Measurements from ENCODE around the gene FOXP1. TPM values are rescaled to one million over a fixed set of nuclear protein-coding genes. Genes with fewer than 3 reads are reported as not detected.
A peak's percentile ranks its signal among the peaks of the same experiment; 100 is the strongest.

The FOXP1 gene
- total and polyA plus RNA-seq, 3 experiments from 2014 or later: 142 to 185 (median 147) TPM

DNA sequence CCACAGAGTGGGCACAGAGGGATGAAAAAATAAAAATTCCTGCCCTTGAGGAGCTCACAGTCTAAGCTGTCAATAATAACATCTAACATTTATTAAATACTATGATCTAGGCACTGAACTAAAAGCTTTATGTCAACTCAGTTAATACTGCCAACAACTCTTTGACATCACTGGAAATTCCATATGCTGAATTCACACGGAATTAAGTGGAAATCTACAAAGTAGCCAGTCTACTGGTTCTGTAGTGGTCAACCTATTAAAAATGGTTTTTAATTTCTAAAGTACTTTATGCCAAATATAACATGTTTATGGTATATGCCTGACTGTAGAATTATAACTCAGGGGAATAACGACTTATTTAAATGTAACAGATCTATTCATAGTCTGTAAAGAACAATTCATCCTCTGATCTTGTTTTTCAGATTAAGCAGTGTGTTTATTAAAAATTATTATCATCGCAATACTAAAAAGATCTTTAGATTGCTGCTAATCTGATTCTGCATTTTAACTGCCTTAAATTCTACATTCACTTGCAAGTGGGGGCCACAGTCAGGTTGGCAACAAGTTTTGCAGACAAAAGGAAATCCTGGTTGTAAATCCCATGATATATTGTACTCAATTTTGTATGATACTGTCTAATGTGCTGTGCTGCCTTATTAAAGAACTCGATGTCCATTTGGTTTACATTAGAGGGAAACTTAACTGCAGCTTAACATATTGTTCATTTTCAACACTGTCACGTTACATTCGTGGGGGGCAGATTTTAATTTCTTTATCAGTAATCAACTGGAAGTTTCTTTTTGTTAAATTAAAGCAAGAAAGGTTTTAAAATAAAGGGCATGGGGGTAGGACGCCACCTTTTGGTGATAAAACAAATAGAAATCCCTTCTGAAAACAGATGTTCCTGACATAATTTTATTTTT, 2.6 kb upstream of the FOXP1 start:
- Histone ChIP-seq H3K9me3 (ENCODE audit: low read length) (no peaks in the 10 kb centered on the region), H3K27ac (ENCODE audit: low read depth, low read length) (no peak overlapping the region), H3K36me3 (ENCODE audit: insufficient read depth, low read length) (no peaks in the 10 kb centered on the region), H3K4me1 (ENCODE audit: insufficient read depth, low read length) (peaks cover 16% of the 10 kb centered on the region), H3K4me3 (ENCODE audit: low read length) (no peak overlapping the region), H3K27me3 (ENCODE audit: insufficient read depth, low read length, poor library complexity, severe bottlenecking) (no peaks in the 10 kb centered on the region)
- peak in 3 of 5 donors; percentile 3 to 64 (median 46) for DNase-seq
- Mint-ChIP-seq H3K27me3 (peaks cover 0 to under 1% of the 10 kb centered on the region in 2 donors), H3K27ac (peak overlapping the region in 7 of 8 donors; percentile 10 to 95 (median 90)), H3K9me3 (no peaks in the 10 kb centered on the region), H3K36me3 (peaks cover 0 to 12% (median 2%) of the 10 kb centered on the region in 3 donors), H3K4me1 (peaks cover 16 to 28% (median 26%) of the 10 kb centered on the region in 3 donors), H3K4me3 (peak overlapping the region in 6 of 7 donors; percentile 2 to 95 (median 64))
- CTCF ChIA-PET: interaction anchor here (0.8 to 7.1 kb wide), 4 partner anchors 12 to 1036 kb away, joined by 3 to 30 read pairs (median 3); no protein-coding TSS in a partner anchor
- POLR2A ChIA-PET: no interaction called here

DNA sequence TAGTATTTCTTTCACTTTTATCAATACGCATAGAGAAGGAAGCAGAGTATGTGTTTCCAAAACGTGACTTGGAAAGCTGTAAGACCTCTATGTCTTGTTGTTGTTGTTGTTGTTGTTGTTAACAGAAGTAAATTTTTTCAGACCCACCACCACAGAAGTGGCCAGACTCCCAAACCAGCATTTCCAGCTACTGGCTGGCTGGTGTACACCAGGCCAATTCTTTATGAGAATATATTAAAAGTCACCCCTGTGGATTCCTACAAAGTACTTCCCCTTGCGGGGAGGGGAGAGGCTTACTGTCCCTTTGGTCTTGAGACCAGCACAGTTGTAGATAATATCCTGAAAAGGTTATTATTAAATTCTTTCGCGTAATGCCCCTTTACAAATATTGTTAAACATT, 1.6 kb upstream of the FOXP1 start:
- CTCF ChIA-PET: interaction anchor here (0.8 to 7.1 kb wide), 3 partner anchors 90 to 1035 kb away, joined by 3 to 30 read pairs (median 3); no protein-coding TSS in a partner anchor
- no peaks in the 10 kb centered on the region for H3K9me3 ChIP-seq (ENCODE audit: low read length)
- H3K36me3 ChIP-seq (ENCODE audit: insufficient read depth, low read length): no peaks in the 10 kb centered on the region
- peak overlapping the region; percentile 81 to 98 (median 95) for H3K4me3 Mint-ChIP-seq
- H3K4me1 Mint-ChIP-seq: peaks cover 22 to 34% (median 33%) of the 10 kb centered on the region in 3 donors
- no peaks in the 10 kb centered on the region for H3K9me3 Mint-ChIP-seq
- no peaks in the 10 kb centered on the region for H3K27me3 ChIP-seq (ENCODE audit: insufficient read depth, low read length, poor library complexity, severe bottlenecking)
- H3K36me3 Mint-ChIP-seq: peaks cover 0 to 12% (median 0%) of the 10 kb centered on the region in 3 donors
- peak in 2 of 5 donors; percentile 5 to 22 for DNase-seq
- H3K4me3 ChIP-seq (ENCODE audit: low read length): peak overlapping the region; percentile 91
- peak overlapping the region; percentile 68 to 98 (median 94) for H3K27ac Mint-ChIP-seq
- peaks cover 26% of the 10 kb centered on the region for H3K4me1 ChIP-seq (ENCODE audit: insufficient read depth, low read length)
- H3K27ac ChIP-seq (ENCODE audit: low read depth, low read length): peak overlapping the region; percentile 78
- H3K27me3 Mint-ChIP-seq: peaks cover 0 to 7% of the 10 kb centered on the region in 2 donors
- POLR2A ChIA-PET: no interaction called here

DNA sequence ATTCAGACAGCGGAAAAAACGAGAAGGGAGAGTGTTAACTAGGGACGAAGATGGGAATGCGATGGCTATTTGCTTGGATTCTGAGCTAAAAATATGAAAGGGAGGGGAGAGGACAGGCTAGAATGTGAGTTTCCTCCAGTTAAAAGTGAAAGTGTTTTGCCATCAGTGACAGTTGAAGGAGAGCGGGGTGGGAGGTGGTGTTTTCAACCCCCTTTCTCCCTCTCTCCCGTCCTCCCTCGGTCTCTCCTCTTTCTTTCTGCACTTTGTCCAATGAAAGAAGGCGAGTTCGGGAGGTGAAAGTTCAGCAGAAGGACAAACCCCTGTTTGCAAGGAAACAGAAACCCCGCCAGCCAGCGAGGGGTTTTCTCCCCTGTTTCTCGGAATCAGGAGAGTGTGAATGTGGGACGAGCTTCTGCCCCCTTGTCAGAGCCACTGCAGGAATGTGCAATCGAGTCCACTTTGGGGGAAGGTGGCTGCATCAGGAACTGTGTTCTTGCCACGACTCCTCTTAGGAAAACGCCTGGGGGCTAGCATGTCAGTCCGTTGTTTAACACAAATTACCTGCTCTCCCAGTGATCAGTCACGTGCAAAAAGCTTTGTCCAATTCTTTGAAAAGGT, 975 bp upstream of the FOXP1 start:
- Histone ChIP-seq H3K9me3 (ENCODE audit: low read length) (no peaks in the 10 kb centered on the region), H3K36me3 (ENCODE audit: insufficient read depth, low read length) (no peaks in the 10 kb centered on the region), H3K4me3 (ENCODE audit: low read length) (peak overlapping the region; percentile 91), H3K27me3 (ENCODE audit: insufficient read depth, low read length, poor library complexity, severe bottlenecking) (no peaks in the 10 kb centered on the region), H3K4me1 (ENCODE audit: insufficient read depth, low read length) (peaks cover 26% of the 10 kb centered on the region), H3K27ac (ENCODE audit: low read depth, low read length) (peak overlapping the region; percentile 78)
- ChIA-PET CTCF (interaction anchor here (0.6 to 7.1 kb wide), 4 partner anchors 10 to 1034 kb away, joined by 3 to 30 read pairs (median 4); no protein-coding TSS in a partner anchor), POLR2A (no interaction called here)
- peaks cover 0 to 12% (median 0%) of the 10 kb centered on the region in 3 donors for H3K36me3 Mint-ChIP-seq
- peaks cover 22 to 34% (median 33%) of the 10 kb centered on the region in 3 donors for H3K4me1 Mint-ChIP-seq
- peak overlapping the region; percentile 68 to 98 (median 94) for H3K27ac Mint-ChIP-seq
- no peaks in the 10 kb centered on the region for H3K9me3 Mint-ChIP-seq
- H3K4me3 Mint-ChIP-seq: peak overlapping the region; percentile 81 to 98 (median 95)
- peak in 4 of 5 donors; percentile 3 to 48 (median 30) for DNase-seq
- peaks cover 0 to 7% of the 10 kb centered on the region in 2 donors for H3K27me3 Mint-ChIP-seq

DNA sequence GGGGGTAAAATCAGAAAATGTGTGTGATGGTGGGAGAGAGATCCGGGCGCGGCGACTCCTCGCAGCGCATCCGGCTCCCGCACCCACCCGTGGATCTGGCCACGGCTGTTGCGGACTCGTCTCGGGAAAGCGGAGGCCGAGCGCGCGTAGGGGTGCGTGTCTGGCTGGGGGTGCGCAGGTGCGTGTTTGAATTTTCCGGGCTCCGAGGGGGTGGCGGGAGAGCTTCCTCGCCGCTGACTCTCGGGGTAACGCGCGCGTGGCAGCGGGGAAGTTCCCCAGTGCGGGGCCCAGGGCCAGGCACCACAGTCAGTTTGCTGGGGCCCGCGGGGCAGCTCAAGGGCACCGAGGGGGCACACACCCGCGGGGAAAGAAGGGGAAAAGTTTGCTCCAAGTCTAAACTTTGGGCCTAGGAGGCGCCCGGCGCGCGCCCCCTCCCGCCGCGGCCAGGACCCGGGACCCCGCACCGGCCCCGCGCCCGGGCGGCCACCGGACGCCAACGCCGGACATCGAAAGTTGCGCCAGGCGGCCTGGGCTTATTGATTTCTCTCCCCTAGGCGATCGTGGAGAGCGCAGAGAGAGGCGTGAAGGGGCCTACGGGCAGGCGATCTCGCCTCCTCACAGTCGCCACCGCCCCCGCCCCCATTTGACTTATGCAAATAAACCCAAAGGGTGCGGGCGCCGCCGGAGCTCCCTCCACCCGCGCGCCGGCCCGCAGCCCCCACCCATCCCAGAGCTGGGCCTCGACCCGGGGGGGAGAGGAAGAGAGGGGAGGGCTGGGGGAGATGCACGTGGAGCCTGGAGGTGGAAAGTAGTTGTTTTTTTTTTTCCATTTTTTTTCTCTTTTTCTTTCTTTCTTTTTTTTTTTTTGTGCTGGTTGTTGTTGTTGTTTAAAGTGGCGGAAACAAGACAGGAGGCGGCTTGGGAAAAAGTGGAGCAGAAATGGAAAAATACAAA, 639 bp downstream of the FOXP1 start:
- Mint-ChIP-seq H3K9me3 (no peaks in the 10 kb centered on the region), H3K36me3 (peaks cover 0 to 12% (median 0%) of the 10 kb centered on the region in 3 donors), H3K4me1 (peaks cover 22 to 34% (median 33%) of the 10 kb centered on the region in 3 donors), H3K27ac (peak overlapping the region; percentile 54 to 93 (median 88)), H3K4me3 (peak overlapping the region; percentile 81 to 96 (median 92)), H3K27me3 (peaks cover 0 to 7% of the 10 kb centered on the region in 2 donors)
- Histone ChIP-seq H3K36me3 (ENCODE audit: insufficient read depth, low read length) (no peaks in the 10 kb centered on the region), H3K4me1 (ENCODE audit: insufficient read depth, low read length) (peaks cover 26% of the 10 kb centered on the region), H3K27me3 (ENCODE audit: insufficient read depth, low read length, poor library complexity, severe bottlenecking) (no peaks in the 10 kb centered on the region), H3K4me3 (ENCODE audit: low read length) (peak overlapping the region; percentile 67), H3K27ac (ENCODE audit: low read depth, low read length) (peak overlapping the region; percentile 66), H3K9me3 (ENCODE audit: low read length) (no peaks in the 10 kb centered on the region)
- DNase-seq: peak; percentile 34 to 68 (median 45)
- CTCF ChIA-PET: interaction anchor here (1.0 to 1.8 kb wide), 4 partner anchors 8 to 1033 kb away, joined by 3 to 5 read pairs (median 4); no protein-coding TSS in a partner anchor
- POLR2A ChIA-PET: interaction anchor here (0.9 to 1.7 kb wide), 3 partner anchors 10 to 1032 kb away, joined by 3 to 5 read pairs (median 3); no protein-coding TSS in a partner anchor

DNA sequence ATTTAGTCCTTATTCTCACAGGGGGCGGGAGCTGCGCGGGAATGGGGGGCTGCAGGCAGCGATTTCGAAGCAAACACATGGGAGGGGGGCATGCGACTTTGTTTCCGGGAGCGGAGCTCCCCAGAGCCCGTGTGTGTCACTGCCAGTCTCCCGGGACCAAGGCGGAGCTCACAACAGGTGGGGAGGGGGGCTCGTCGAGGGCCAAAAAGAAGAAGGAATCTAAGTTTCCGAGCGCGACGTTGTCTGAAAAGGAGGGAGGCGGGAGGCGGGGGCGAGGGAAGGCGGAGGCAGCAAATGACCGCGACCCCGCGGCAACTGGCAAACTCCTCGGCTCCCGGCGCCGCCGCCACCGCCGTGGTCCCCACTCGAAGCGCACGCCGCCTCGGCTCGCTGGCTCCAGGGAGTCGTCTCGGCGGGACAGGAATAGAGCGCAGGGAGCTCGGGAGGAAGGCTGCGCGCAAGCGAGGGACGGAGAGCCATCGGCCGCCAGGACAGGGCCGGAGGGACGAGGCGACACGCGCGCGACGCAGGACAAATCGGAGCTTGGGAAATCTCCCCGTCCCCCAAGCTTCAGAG, 1.4 kb downstream of the FOXP1 start:
- Mint-ChIP-seq H3K9me3 (no peaks in the 10 kb centered on the region), H3K36me3 (peaks cover 0 to 12% (median 2%) of the 10 kb centered on the region in 3 donors), H3K4me3 (peak overlapping the region; percentile 81 to 96 (median 92)), H3K27me3 (peaks cover 0 to 7% of the 10 kb centered on the region in 2 donors), H3K4me1 (peaks cover 22 to 34% (median 33%) of the 10 kb centered on the region in 3 donors), H3K27ac (peak overlapping the region in 7 of 8 donors; percentile 70 to 90 (median 81))
- ChIA-PET POLR2A (interaction anchor here (0.7 to 1.7 kb wide), 3 partner anchors 8 to 1032 kb away, joined by 3 to 5 read pairs (median 3); no protein-coding TSS in a partner anchor), CTCF (interaction anchor here (1.0 to 1.8 kb wide), 3 partner anchors 16 to 1032 kb away, joined by 3 to 4 read pairs (median 3); no protein-coding TSS in a partner anchor)
- H3K36me3 ChIP-seq (ENCODE audit: insufficient read depth, low read length): no peaks in the 10 kb centered on the region
- H3K27ac ChIP-seq (ENCODE audit: low read depth, low read length): peak overlapping the region; percentile 40
- DNase-seq: peak; percentile 1 to 53 (median 15)
- no peaks in the 10 kb centered on the region for H3K9me3 ChIP-seq (ENCODE audit: low read length)
- no peaks in the 10 kb centered on the region for H3K27me3 ChIP-seq (ENCODE audit: insufficient read depth, low read length, poor library complexity, severe bottlenecking)
- H3K4me1 ChIP-seq (ENCODE audit: insufficient read depth, low read length): peaks cover 26% of the 10 kb centered on the region
- peak overlapping the region; percentile 67 for H3K4me3 ChIP-seq (ENCODE audit: low read length)

DNA sequence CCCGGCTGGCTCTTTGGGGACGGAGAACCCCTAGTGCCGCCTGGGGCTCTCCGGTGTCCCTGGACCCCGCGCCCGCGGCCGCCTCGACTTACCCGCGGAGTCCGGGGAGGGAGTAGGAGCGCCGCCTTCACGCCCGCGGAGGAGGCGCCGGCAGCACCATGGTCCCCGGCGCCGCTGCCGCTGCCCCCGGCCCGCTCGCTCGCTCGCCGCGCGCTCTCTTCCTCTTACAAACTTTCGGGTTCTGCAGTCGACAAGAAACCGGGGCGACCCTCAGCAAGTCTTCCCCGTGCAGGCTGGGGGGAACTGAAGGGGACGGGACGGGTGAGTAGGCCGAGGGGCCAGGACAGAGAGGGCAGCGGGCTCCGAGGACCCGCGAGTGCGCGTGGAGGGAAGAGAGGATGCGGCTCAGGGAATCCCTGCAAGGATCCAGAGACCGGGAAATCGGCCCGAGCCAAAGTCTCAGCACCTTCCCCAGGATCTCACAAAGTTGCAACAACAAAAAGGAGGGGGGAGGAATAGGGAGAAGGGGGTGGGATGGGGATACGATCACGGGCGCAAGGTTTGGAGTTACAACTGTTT, 2.0 kb downstream of the FOXP1 start:
- H3K27me3 Mint-ChIP-seq: peaks cover 0 to 7% of the 10 kb centered on the region in 2 donors
- peak overlapping the region; percentile 40 for H3K27ac ChIP-seq (ENCODE audit: low read depth, low read length)
- H3K4me3 ChIP-seq (ENCODE audit: low read length): peak overlapping the region; percentile 67
- H3K36me3 Mint-ChIP-seq: peaks cover 0 to 12% (median 2%) of the 10 kb centered on the region in 3 donors
- H3K36me3 ChIP-seq (ENCODE audit: insufficient read depth, low read length): no peaks in the 10 kb centered on the region
- CTCF ChIA-PET: interaction anchor here (1.1 kb wide), 1 partner anchor 571 kb away, joined by 3 read pairs; no protein-coding TSS in a partner anchor
- no peaks in the 10 kb centered on the region for H3K27me3 ChIP-seq (ENCODE audit: insufficient read depth, low read length, poor library complexity, severe bottlenecking)
- peak overlapping the region in 5 of 8 donors; percentile 70 to 89 (median 81) for H3K27ac Mint-ChIP-seq
- H3K4me1 Mint-ChIP-seq: peaks cover 21 to 33% (median 31%) of the 10 kb centered on the region in 3 donors
- H3K4me1 ChIP-seq (ENCODE audit: insufficient read depth, low read length): peaks cover 26% of the 10 kb centered on the region
- no peaks in the 10 kb centered on the region for H3K9me3 ChIP-seq (ENCODE audit: low read length)
- no peaks in the 10 kb centered on the region for H3K9me3 Mint-ChIP-seq
- POLR2A ChIA-PET: interaction anchor here (0.7 to 1.7 kb wide), 2 partner anchors 8 to 450 kb away, joined by 3 to 5 read pairs; no protein-coding TSS in a partner anchor
- peak overlapping the region; percentile 81 to 96 (median 92) for H3K4me3 Mint-ChIP-seq
- peak; percentile 1 to 52 (median 19) for DNase-seq

Data from CD8-positive, alpha-beta memory T cell (primary cell).